Left forelimb (tissue), 1 donor: ENCODE data around the gene GPC4.
A peak's percentile ranks its signal among the peaks of the same experiment; 100 is the strongest.

Experiments
- DNase-seq: peaks from one replicate; pipeline ENCODE4 v3.0.0-alpha.2; 2018; ENCODE audit warnings: low spot score

GPC4 gene

GRCh38 chrX:133415276-133416105 lies at the start of gene GPC4:
Gene GPC4, minus strand, starts transcription at chrX:133415489. Its CDS starts 524 bp downstream, at chrX:133414965.
- peak; percentile 84 for DNase-seq

GRCh38 chrX:133461231-133461630 lies 45.9 kb upstream of the GPC4 start:
- DNase-seq, result no peak

GRCh38 chrX:133454924-133455323 lies 39.6 kb upstream of the GPC4 start:
- no peak for DNase-seq

GRCh38 chrX:133454491-133454914 lies 39.2 kb upstream of the GPC4 start:
- no peak for DNase-seq

DNA sequence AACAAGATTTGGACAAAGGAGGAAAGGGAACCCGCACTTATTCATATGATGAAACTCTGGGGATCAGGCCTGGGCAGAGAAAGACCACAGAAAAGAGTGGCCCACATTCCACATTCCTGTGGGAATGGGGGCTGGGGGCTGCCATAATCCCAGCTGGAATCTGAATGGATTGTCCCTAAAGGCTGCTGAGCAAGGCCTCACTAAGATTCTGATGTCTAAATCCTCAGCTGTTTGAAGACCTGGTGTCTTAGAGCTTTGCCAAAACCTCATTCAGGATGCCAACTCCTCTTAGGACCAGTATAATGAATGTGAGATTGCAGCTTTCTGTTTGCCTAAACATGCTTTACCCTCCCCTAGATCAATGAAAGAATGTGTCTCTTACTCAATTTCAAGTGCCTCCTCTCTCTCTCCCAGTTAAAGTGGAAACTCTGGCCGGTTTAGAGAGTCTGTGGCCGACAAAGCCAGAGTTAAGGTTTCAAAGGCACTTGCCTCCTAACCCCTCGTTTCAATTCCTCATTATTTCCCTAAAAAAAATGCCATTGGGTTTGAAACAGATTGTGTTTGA lies 33.3 kb upstream of the GPC4 start:
- no peak for DNase-seq

- DNase-seq, result no peak
These were observed 29.9 kb upstream of the GPC4 start for GRCh38 chrX:133444952-133445831.

DNA sequence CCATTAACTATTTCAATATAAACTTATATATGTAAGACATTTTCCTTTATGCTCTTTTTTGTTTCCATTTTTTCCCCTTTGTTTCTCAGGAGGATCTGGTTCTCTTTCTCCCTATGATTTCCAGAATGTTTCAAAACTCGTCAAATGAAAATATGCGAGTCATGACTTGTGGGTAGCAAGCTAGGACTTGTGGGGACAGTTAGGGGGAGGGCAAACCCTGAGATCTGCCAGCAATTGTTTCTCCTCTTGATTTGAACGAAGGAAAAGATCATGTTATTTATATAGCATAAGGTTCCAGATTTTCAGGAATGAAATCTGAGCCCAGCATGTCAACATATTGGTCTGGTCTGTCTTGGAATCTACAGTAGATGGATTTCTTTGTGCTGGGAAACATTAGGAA lies 28.9 kb upstream of the GPC4 start:
- DNase-seq, result no peak

GRCh38 chrX:133440797-133441163 lies 25.5 kb upstream of the GPC4 start:
- DNase-seq, result no peak

DNA sequence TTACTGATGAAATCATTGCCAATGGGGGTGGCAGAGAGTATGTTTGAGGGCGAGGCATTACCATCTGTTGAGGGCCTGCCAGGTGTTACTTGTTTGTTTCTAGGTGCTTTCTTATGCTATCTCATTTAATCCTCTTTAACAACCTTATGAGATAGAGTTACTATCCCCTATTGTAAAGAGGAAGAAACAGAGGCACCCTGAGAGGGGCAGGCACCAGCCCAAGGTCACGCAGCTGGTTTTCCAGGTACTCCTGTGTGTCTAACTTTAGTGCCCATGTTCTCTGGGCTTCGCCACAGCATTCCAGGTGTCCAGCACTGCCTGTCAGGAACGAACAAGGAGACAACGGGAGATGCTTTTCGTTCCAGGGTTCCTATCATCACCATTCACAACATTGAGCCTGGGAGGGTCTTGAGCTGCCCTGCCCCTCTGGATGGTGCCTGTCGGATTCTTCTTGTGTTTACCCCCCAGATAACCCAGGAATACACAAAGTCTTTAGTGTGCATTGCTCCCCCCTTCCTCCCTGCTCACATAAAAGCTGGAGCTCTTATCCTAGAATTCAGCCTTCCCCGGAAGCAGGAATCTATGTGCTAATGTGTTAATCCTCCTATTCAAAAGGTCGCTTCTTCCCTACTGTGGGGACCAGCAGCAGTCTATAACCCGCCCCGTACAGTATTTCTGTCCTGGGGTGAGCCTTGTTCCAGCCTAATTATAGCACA lies 24.9 kb upstream of the GPC4 start:
- no peak for DNase-seq

- DNase-seq, result no peak
These were observed 22.5 kb upstream of the GPC4 start for GRCh38 chrX:133437766-133438165.

DNA sequence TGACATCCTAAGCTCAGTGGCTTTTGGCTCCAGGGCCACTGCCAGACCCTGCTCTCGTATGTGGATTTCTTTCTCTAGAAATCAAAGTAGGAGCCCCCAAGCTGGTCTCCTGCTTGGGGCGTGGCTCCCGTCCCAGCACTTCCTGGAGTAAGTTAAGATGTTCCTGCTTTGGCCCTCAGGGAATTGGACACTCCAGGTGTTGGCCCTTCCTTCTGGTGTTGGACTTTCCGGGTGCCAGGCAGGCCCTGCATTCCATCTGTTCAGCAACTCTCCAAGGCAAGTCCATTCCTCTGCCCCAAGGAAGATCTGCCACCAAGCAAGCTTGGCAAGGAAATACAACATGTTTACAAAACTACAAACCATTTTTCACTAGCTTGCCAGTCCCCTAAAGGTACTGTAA lies 22.1 kb upstream of the GPC4 start:
- no peak for DNase-seq

DNA sequence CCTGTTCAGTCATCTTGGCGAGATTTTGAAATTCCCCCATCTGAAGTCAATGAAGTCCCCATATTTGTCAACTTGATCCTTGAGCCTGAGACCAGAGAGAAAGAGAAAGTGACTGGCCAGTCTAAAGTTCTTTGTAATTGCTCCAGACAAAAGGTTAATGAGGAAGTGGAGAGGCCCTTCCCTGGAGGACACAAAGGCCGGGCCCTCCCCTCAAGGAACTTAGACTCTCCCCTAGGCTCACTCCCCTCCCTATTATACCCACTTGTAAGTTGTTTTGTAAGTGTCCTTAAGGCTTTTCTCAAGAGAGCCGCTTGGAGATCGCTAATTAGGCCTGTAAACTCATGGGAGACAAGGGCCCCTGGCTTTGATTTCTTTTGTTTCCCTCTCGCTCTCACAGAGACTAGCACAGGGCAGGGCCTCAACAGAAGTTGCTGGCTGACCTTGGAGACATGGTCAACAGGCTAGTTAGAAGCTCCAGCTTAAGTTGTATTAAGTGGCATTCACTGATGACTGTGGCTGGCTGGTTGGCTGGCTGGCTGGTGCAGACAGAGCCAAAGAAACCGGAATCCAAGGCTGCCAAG lies 20.3 kb upstream of the GPC4 start:
- DNase-seq, result no peak

DNA sequence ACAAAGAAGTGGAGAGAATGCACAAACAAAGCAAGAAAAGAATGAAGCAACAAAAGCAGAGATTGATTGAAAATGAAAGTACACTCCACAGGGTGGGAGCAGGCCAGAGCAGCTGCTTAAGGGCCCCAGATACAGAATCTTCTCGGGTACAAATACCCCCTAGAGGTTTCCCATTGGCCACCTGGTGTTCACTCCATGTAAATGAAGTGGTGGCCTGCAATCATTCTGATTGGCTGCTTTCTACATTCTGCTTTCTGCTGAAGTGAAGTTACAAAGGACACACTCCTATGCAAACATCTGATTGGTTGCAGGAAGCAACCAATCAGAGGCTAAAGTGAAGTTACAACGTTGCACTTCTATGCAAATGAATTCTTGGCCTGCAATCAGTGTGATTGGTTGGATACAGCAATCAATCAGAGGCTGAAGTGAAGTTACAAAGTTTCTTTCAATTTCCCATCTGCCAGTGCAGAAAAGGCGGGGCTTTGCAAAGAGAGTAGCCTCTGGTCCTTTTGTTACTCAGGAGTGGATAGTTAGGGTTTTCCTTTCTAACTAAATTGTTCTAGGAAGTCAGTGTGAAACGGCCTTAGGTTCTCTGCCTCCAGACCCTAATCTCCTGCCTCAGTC lies 19.0 kb upstream of the GPC4 start:
- no peak for DNase-seq

DNA sequence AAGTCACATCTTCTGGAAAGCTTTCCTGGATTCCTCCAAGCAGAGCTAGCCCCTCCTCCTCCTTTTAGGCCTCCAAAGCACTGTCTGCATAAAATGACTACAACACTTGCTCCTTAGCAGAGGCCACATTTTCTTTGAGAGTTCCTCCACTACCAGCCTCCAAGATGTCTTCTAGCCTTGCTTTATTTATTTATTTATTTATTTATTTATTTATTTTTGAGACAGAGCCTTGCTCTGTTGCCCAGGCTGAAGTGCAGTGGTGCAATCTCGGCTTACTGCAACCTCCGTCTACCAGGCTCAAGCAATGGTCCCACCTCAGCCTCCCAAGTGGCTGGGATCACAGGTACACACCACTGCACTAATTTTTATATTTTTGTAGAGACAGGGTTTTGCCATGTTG lies 4.6 kb upstream of the GPC4 start:
- DNase-seq, result no peak

GRCh38 chrX:133418588-133418987 lies 3.3 kb upstream of the GPC4 start:
- DNase-seq, result no peak

- no peak for DNase-seq
These were observed 2.1 kb upstream of the GPC4 start for GRCh38 chrX:133417364-133417763.

DNA sequence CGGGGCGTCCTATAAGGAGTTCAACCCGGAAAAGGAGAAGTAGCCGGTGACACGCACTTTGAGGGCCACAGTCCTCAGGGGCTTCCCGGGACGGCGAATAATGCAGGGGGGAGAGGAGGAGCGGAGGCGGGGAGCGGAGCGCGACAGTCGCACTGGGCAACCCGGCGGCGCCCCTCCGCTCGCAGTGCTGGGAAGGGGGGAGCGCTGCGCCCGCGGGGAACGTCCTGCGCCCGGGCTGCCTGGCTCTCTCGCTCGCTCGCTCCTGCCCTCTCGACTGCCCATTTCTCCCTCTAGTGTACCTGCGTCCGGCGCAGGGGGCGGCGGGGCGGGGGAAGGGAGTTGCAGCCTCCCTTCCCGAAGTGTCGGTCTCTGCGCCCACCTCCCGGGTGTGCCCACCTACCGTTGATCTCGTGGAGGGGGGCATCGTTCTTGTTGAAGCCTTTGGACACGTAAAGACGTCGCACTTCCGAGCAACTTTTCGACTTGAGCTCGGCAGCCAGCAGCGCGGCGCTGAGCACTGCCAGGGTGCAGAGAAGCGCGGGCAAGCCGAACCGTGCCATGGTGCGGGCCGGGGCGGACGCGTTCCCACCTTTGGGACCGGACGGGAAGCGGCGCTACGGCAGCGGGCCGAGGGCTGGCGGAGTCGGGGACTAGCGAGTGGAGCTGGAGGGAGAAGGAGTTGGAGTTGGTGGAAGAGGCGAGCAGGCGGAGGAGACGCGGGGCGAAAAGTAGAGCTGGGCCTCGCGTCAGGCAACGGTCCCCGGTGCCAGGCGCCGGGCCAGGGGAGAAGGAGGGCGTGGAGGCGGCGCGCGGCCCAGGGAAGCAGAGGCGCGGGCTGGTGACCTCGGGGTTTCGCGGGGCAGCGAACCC lies 648 bp downstream of the GPC4 start:
- DNase-seq, result peak; percentile 67

- peak; percentile 65 for DNase-seq
These were observed 1.9 kb downstream of the GPC4 start for GRCh38 chrX:133413218-133413925.

GRCh38 chrX:133412665-133413064 lies 2.6 kb downstream of the GPC4 start:
- no peak for DNase-seq

DNA sequence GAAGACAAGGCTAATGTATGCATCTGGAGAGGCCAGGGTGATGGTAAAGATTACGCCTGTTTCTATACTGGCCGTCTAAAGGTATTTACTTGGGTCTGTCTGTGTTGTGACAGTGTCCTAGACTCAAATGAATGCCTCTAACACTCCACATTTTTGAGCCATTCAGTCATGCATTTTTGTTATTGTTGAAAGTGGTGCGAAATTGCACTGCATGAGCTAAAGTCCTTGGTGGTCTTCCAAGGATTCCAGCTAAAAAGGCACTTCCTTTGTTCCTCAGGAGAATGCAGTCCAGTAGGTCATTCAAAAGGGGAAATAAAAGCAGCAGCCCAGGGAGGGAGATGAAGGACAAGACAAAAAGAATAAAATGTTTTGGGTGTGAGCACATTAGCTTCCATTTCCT lies 3.0 kb downstream of the GPC4 start:
- no peak for DNase-seq
